ENCODE data around the gene NOTCH3. TPM values are rescaled to one million over a fixed set of nuclear protein-coding genes. Genes with fewer than 3 reads are reported as not detected.

The NOTCH3 gene
- total and polyA plus RNA-seq, 4 donors: 0.49 to 3.7 (median 2.9) TPM

GRCh38 chr19:15210323-15210781 is 9.6 kb upstream of the NOTCH3 start (continued):
- no peak for TF ChIP-seq CTCF (IDR thresholded peaks at IDR 0.05; ENCODE audit: low read depth, low read length, missing input control)
- TF ChIP-seq FOXA1 (IDR thresholded peaks at IDR 0.05): no peak

GRCh38 chr19:15201374-15202023 is 704 bp upstream of the NOTCH3 start:
- WGBS: 89% methylated on average over 18 of the region's 18 CpGs
- no peak overlapping the region for H3K9ac ChIP-seq (ENCODE audit: low read depth in 1 of 2, low read length in 2 of 2)
- DNase-seq (ENCODE audit: low spot score): no peak
- TF ChIP-seq NR2F2 (IDR thresholded peaks at IDR 0.05) (no peak), FOXA1 (IDR thresholded peaks at IDR 0.05) (no peak), SP1 (IDR thresholded peaks at IDR 0.05) (no peak), CTCF (IDR thresholded peaks at IDR 0.05; ENCODE audit: low read depth, low read length, missing input control) (no peak)
- H3K36me3 ChIP-seq (ENCODE audit: control insufficient read depth in 4 of 4, insufficient read depth in 3 of 4, low read depth in 1 of 4, low read length in 3 of 4): no peaks in the 10 kb centered on the region
- peaks cover 0 to 4% (median under 1%) of the 10 kb centered on the region in 4 donors for H3K27me3 ChIP-seq (ENCODE audit: control insufficient read depth in 4 of 4, insufficient read depth in 4 of 4, low read length in 3 of 4)
- H3K27ac ChIP-seq (ENCODE audit: low read depth in 1 of 2, low read length in 2 of 2): no peak overlapping the region
- peaks cover 0 to 5% (median 2%) of the 10 kb centered on the region in 4 donors for H3K4me1 ChIP-seq (ENCODE audit: control insufficient read depth in 4 of 4, insufficient read depth in 4 of 4, low read length in 3 of 4)
- no peak overlapping the region for H3K4me3 ChIP-seq (ENCODE audit: low read depth in 1 of 3, low read length in 3 of 3)
- H3K9me3 ChIP-seq (ENCODE audit: control insufficient read depth in 4 of 4, low read length in 3 of 4): no peaks in the 10 kb centered on the region

- no peaks in the 10 kb centered on the region for H3K36me3 ChIP-seq (ENCODE audit: control insufficient read depth in 4 of 4, insufficient read depth in 3 of 4, low read depth in 1 of 4, low read length in 3 of 4)
- DNase-seq (ENCODE audit: low spot score): no peak
- peaks cover 0 to 5% (median 3%) of the 10 kb centered on the region in 4 donors for H3K4me1 ChIP-seq (ENCODE audit: control insufficient read depth in 4 of 4, insufficient read depth in 4 of 4, low read length in 3 of 4)
- no peaks in the 10 kb centered on the region for H3K9me3 ChIP-seq (ENCODE audit: control insufficient read depth in 4 of 4, low read length in 3 of 4)
- 8% methylated on average over 81 of the region's 82 CpGs for WGBS
- no peak for TF ChIP-seq TAF1 (conservative IDR thresholded peaks at IDR 0.05)
- no peak for TF ChIP-seq EGR1 (IDR thresholded peaks at IDR 0.05; ENCODE audit: low read depth in 2 of 2)
- TF ChIP-seq HNF4A (conservative IDR thresholded peaks at IDR 0.05): no peak
- no peak for TF ChIP-seq CTCF (IDR thresholded peaks at IDR 0.05; ENCODE audit: low read depth, low read length, missing input control)
- no peak for TF ChIP-seq HNF4G (IDR thresholded peaks at IDR 0.05)
- no peak for TF ChIP-seq REST (IDR thresholded peaks at IDR 0.05)
- peaks cover 0 to 4% (median 1%) of the 10 kb centered on the region in 4 donors for H3K27me3 ChIP-seq (ENCODE audit: control insufficient read depth in 4 of 4, insufficient read depth in 4 of 4, low read length in 3 of 4)
- H3K27ac ChIP-seq (ENCODE audit: low read depth in 1 of 2, low read length in 2 of 2): peak overlapping the region in 1 of 2 donors; percentile 46
- H3K4me3 ChIP-seq (ENCODE audit: low read depth in 1 of 3, low read length in 3 of 3): peak overlapping the region in 1 of 3 donors; percentile 45
- no peak overlapping the region for H3K9ac ChIP-seq (ENCODE audit: low read depth in 1 of 2, low read length in 2 of 2)
Observed at GRCh38 chr19:15199661-15200552, 888 bp downstream of the NOTCH3 start.

Data from liver (tissue), 9 donors.